OCI-M1 (cell line): Measurements from ENCODE around the gene TGFBR1.
"Not testable (repeated sequence)": the region's sequence is repeated elsewhere in the genome, so short reads cannot be mapped to it uniquely, and the experiment has no call there.

Experiments
- DNase-seq: peaks from one replicate; lab custom pipeline; 2025; lab: John Stamatoyannopoulos, UW

Gene TGFBR1

DNA sequence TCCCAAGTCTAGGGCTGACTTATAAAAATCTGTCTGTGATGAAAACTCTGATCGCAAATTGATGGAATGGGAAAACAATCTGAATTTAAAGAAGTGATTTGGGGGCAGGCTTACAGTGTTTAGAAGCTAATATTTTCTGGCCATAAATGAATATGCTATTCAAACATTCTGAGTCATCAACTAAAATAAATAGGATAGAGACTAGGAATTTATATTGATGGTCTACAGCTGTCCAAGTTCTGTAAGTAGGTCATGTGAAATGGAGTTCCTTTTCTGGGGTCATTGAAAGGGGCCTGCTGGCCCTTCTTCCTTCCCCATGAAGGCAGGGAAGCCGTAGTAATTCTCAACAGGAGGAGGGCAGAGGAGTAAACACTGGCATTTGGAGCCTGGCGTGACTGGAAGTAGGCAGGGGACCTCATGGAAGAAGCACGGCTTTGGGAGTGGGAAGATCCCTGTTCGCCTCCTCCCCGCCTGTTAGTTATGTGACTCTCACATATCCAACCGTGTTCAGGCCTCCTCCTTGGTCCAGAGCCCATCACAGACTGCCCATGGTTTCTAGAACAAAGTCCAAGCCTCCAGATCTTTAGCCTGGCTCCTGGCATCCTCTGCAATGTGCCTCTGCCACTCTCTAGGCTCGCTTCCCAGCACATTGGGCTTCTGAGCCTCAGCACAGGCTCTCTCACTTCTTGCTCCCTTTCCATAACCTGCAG lies 85.1 kb downstream of the TGFBR1 start:
- no peak for DNase-seq

DNA sequence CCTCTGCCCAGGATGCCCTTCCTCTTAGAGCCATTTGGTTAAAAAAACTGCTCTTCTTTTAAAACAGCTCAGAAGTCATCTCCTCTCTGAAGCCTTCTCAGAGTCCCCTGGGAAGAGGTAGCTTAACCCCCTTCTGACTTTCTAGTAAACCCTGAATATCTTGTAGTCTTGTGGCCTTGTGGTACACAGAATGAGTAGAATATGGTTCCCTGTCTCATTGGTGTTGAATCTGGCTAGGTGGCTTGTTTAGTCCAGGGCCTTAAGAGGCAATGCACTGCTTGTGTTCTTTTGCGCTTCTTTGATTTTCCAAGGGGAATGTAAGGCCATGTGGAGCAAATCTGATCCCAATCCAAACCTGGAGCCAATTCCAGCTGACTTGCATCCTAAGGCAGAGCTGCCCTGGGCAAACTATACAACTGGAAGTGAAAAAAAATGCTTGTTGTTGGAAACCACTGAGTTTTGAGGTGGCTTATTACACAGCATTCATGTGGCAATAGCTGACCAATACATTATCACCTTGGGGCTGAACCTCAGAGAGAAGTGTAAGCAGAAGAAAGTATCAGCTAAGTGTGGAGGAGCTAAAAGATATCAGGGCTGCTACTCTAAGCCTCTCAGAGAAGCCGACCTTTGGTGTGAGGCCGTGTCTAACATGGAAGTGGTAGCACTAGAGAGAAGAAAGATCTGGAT lies 85.8 kb downstream of the TGFBR1 start:
- no peak for DNase-seq

DNA sequence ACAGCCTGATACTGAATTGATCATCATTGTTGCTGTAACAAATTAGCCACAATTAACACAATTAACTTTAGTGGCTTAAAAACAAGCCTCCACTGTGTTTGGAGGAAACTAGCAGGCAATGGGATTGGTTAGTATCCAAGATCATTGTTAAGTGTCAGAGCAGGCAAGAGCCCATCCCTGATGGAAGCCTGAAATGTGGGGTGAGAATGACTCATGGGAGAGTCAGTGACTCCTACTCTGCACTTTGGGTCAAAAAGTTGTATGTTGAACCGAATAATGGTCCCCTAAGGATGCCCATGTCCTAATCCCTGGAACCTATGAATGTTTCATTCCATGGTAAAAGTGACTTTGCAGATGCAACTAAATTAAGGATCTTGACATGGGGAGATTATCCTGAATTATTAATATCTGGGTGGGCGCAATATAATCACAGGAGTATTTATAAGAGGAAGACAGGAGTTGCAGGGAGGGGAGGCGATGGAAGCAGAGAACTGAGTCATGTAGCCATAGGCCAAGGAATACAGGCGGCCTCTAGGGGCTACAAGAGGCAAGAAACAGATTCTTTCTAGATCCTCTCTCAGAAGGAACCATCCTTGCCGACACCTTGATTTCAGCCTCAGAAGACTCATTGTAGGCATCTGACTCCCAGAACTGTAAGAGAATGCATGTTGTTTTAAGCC lies 88.0 kb downstream of the TGFBR1 start:
- DNase-seq = peak; percentile 17

DNA sequence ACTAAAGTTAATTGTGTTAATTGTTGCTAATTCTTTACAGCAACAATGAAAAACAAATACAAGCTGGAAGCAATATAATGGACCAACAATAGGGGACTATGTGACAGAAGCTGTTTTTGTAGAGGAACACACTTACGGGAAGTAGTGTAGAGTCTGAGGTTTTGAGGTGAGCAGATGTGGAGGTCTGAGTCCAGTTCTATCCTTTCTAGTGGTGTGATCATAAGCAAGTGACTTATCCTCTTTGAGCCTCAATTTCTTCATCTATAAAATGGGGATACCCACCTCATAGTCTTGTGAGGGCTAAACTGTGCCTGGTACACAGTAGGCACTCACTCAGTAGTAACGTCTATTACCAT lies 88.5 kb downstream of the TGFBR1 start:
- DNase-seq = no peak

DNA sequence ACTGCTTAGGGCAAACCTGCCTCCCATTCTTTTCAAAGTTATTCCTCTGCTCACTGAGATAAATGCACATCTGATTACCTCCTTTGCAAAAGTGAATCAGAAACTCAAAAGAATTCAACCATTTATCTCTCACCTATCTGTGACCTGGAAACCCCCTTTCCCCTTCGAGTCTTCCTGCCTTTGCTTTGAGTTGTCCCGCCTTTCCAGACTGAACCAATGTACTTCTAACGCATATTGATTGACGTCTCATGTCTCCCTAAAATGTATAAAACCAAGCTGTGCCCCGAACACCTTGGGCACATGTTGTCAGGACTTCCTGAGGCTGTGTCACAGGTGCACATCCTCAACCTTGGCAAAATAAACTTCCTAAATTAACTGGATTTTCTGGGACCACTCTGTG lies 91.6 kb downstream of the TGFBR1 start:
- not testable (repeated sequence) for DNase-seq

DNA sequence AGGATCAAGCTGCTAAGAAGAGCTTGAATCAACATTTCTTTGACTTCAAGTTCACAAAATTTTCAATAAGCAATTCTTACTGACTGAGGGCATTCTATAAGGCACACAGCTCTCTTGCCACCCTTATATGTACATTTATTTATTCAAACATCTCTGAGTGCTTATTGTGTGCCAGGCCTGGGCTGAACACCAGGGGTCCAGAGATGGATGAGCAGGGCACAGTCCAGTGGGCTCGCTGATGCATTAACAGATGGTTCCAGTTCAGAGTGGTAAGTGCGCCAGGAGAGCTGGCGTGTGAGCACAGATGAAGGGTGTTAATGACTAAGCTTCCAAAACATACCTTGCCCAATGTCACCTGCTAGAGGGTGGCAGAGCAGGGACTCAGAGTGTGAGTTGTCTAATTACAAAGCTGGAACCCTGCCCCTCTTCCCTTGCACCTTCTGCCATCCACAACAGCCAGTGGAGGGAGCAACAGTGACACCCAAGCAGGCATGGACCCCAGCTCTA lies 92.3 kb downstream of the TGFBR1 start:
- DNase-seq = no peak

DNA sequence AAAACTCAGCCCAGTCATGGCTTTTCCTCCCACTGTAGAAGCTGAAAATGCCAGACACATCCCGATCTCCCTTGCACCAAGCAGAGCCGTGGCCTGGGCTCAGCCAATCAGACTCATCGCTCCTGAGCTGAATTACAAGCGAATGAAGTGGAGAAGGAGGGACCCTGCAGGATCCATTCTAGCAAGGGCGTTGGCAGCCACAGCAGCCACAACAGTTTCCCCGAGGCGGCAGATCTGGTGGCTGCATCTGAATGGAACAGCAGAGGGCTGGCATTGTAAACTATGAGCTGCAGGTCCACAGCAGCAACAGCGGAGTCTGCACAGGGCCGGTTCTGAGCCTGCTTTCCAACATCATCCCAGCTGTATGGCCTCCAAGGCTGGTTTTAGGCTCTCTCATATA lies 93.1 kb downstream of the TGFBR1 start:
- peak; percentile 24 for DNase-seq

DNA sequence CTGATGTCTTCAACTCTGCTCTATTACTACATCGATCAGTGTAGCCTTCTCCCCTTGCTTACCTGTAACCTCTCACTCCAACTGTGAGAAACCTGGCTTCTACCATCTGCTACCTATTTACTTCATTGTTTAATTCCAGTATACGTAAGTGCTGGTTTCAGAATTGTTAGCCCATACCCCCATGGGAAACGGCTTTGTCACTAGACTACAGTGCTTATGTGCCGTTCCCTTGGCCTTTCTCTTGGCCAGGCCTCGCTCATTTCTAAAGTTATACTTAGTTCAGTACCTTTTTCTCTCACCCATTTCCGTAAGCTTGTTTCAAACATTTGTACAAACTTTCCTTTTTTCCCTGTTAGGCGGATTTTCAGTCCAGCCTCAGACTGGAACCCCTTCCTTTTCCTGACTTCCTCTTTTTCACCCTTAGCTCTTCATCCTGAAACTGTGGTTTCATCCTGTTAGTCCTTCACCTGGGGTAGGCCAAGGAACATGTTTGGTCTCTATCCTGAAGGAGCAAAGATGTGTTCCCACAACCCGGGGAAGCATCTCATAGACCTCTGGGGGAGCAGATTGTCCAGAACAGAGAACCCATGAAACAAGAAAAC lies 95.1 kb downstream of the TGFBR1 start:
- DNase-seq = no peak

DNA sequence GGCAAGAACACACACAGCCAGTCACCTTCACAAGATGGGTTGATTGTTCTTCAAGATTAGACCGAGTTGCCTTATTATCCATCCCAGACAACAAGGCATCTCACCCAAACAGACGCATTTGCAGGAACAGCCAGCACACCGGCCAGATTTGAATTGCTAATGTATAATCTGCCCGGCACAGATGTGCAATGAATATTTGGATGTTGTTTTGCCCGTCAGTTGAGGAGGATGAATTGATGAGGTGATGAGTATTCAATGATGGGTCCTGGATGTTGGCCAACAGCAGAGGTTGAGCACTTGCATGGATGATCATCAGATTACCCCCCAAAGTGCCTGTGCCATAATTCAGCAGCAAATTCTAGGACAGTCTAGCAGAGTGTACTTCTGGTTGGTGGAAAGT lies 96.7 kb downstream of the TGFBR1 start:
- DNase-seq = no peak
